SK-N-SH treated with all-trans-retinoic acid at 6 μM for 48 hours (cell line): ENCODE data around the gene RIMBP2.

Experiments
- ATAC-seq: fragments of 200-7000 bp; cut with Tn5 transposase; 3 replicates; pipeline ENCODE4 v1.9.1; 2020; ENCODE audit warnings: mild to moderate bottlenecking, moderate library complexity
- ARNTL ChIP-seq: fragments of 450-650 bp; formaldehyde crosslinking; IDR thresholded peaks from 2 replicates; pipeline ENCODE4 v1.5.0; 2020; ENCODE audit warnings: low read depth, mild to moderate bottlenecking, moderate library complexity, borderline replicate concordance
- BACH2 ChIP-seq: fragments of 250-450 bp; sonication (Bioruptor Pico); IDR thresholded peaks from 2 replicates; pipeline ENCODE4 v1.9.0; 2021; ENCODE audit warnings: mild to moderate bottlenecking, borderline replicate concordance
- CREB5 ChIP-seq: fragments of 250-450 bp; sonication (Bioruptor Pico); IDR thresholded peaks from 2 replicates; pipeline ENCODE4 v1.5.1; 2020; ENCODE audit warnings: low read depth, mild to moderate bottlenecking, moderate library complexity
- CSDC2 ChIP-seq: fragments of 250-450 bp; sonication (Bioruptor Pico); IDR thresholded peaks from 2 replicates; pipeline ENCODE4 v1.5.0; 2020; ENCODE audit warnings: mild to moderate bottlenecking, moderate library complexity
- CSRNP3 ChIP-seq: fragments of 250-450 bp; sonication (Bioruptor Pico); IDR thresholded peaks from 2 replicates; pipeline ENCODE4 v1.5.1; 2021; ENCODE audit warnings: mild to moderate bottlenecking, moderate library complexity
- ESRRG ChIP-seq: fragments of 250-450 bp; sonication (Bioruptor Pico); IDR thresholded peaks from 2 replicates; pipeline ENCODE4 v1.6.1; 2021; ENCODE audit warnings: mild to moderate bottlenecking
- GLIS3 ChIP-seq: fragments of 250-450 bp; sonication (Bioruptor Pico); IDR thresholded peaks from 2 replicates; pipeline ENCODE4 v1.5.0; 2020; ENCODE audit warnings: mild to moderate bottlenecking, moderate library complexity
- PATZ1 ChIP-seq: fragments of 250-450 bp; sonication (Bioruptor Pico); IDR thresholded peaks from 2 replicates; pipeline ENCODE4 v1.8.0; 2020; ENCODE audit warnings: mild to moderate bottlenecking, moderate library complexity, borderline replicate concordance
- RARB ChIP-seq: fragments of 250-450 bp; sonication (Bioruptor Pico); IDR thresholded peaks from 2 replicates; pipeline ENCODE4 v1.8.0; 2021; ENCODE audit warnings: mild to moderate bottlenecking, moderate library complexity
- SNAI2 ChIP-seq: fragments of 250-450 bp; sonication (Bioruptor Pico); IDR thresholded peaks from 2 replicates; pipeline ENCODE4 v1.5.0; 2020; ENCODE audit warnings: mild to moderate bottlenecking, moderate library complexity
- TCF4 ChIP-seq: fragments of 250-450 bp; sonication (Bioruptor Pico); IDR thresholded peaks from 2 replicates; pipeline ENCODE4 v1.8.0; 2021; ENCODE audit warnings: mild to moderate bottlenecking, moderate library complexity, borderline replicate concordance
- TSHZ2 ChIP-seq: fragments of 250-450 bp; sonication (Bioruptor Pico); IDR thresholded peaks from 2 replicates; pipeline ENCODE4 v1.5.0; 2020; ENCODE audit warnings: mild to moderate bottlenecking, moderate library complexity
- ZC3H10 ChIP-seq: fragments of 250-450 bp; sonication (Bioruptor Pico); IDR thresholded peaks from 2 replicates; pipeline ENCODE4 v1.5.1; 2021; ENCODE audit warnings: mild to moderate bottlenecking, moderate library complexity
- ZFP3 ChIP-seq: fragments of 250-450 bp; sonication (Bioruptor Pico); IDR thresholded peaks from 2 replicates; pipeline ENCODE4 v1.5.0; 2020; ENCODE audit warnings: mild to moderate bottlenecking, moderate library complexity
- ZFP30 ChIP-seq: fragments of 450-650 bp; formaldehyde crosslinking; IDR thresholded peaks from 2 replicates; pipeline ENCODE4 v1.5.0; 2022; ENCODE audit warnings: mild to moderate bottlenecking, moderate library complexity
- ZNF565 ChIP-seq: fragments of 450-650 bp; formaldehyde crosslinking; conservative IDR thresholded peaks from 2 replicates; pipeline ENCODE4 v1.5.0; 2020; ENCODE audit warnings: low read depth, mild to moderate bottlenecking, moderate library complexity
- ZNF70 ChIP-seq: fragments of 450-650 bp; formaldehyde crosslinking; IDR thresholded peaks from 2 replicates; pipeline ENCODE4 v1.5.0; 2020; ENCODE audit warnings: mild to moderate bottlenecking, moderate library complexity
- ZNF8 ChIP-seq: fragments of 450-650 bp; formaldehyde crosslinking; IDR thresholded peaks from 2 replicates; pipeline ENCODE4 v1.5.0; 2020; ENCODE audit warnings: mild to moderate bottlenecking, moderate library complexity

The RIMBP2 gene

GRCh38 chr12:130556486-130557055 is 159.5 kb downstream of the RIMBP2 start (continued):
- TF ChIP-seq ZFP30 (no peak), ESRRG (CRISPR knock-in tag) (no peak), BACH2 (CRISPR knock-in tag) (no peak)
- TF ChIP-seq, all 23 proteins: peak for 0

GRCh38 chr12:130555628-130556485 is 160.2 kb downstream of the RIMBP2 start:
- TF ChIP-seq CSRNP3 (no peak), TCF4 (0 out of 2 replicates have a peak, but pooled peaks have one; percentile 58), ZNF8 (CRISPR knock-in tag) (no peak; the same call in 1 of the 2 replicates), CSDC2 (CRISPR knock-in tag) (no peak), ARNTL (CRISPR knock-in tag) (no peak), TSHZ2 (CRISPR knock-in tag) (peak; percentile 32; the same call in 1 of the 2 replicates), ZFP30 (no peak), GLIS3 (no peak)
- peak; percentile 41; the same call in 1 of the 3 replicates for ATAC-seq

GRCh38 chr12:130555221-130555620 is 160.9 kb downstream of the RIMBP2 start:
- no peak for ATAC-seq
- TF ChIP-seq PATZ1 (CRISPR knock-in tag) (no peak), ARNTL (CRISPR knock-in tag) (no peak), CSRNP3 (no peak), ZNF70 (CRISPR knock-in tag) (no peak), ZFP30 (no peak), GLIS3 (no peak), ZFP3 (no peak), ZNF565 (no peak), TSHZ2 (CRISPR knock-in tag) (no peak), ZC3H10 (CRISPR knock-in tag) (no peak), SNAI2 (no peak), CREB5 (no peak), RARB (CRISPR knock-in tag) (no peak)
